HS-27A (cell line): ENCODE data around the gene CDKN1B.

Experiments
- DNase-seq: peaks from one replicate; pipeline ENCODE4 v3.0.0-alpha.2; 2012; ENCODE audit warnings: low read depth, missing footprints

The CDKN1B gene

GRCh38 chr12:12701457-12701856 is 15.7 kb upstream of the CDKN1B start:
- no peak for DNase-seq

- DNase-seq, result no peak
Measured at GRCh38 chr12:12704593-12705230, 12.5 kb upstream of the CDKN1B start.

GRCh38 chr12:12705838-12706520 is 11.2 kb upstream of the CDKN1B start:
- DNase-seq, result no peak

- DNase-seq, result no peak
Measured at GRCh38 chr12:12713932-12714275, 3.3 kb upstream of the CDKN1B start.

GRCh38 chr12:12714276-12715021 is 2.7 kb upstream of the CDKN1B start:
- no peak for DNase-seq

GRCh38 chr12:12715128-12715458 is 2.1 kb upstream of the CDKN1B start:
- DNase-seq, result no peak

- no peak for DNase-seq
Measured at GRCh38 chr12:12715459-12716150, 1.6 kb upstream of the CDKN1B start.

- no peak for DNase-seq
Measured at GRCh38 chr12:12716151-12716792, 896 bp upstream of the CDKN1B start.

- DNase-seq, result no peak
Measured at GRCh38 chr12:12717586-12718380, 615 bp downstream of the CDKN1B start.

- no peak for DNase-seq
Measured at GRCh38 chr12:12718381-12718759, 1.2 kb downstream of the CDKN1B start.

GRCh38 chr12:12718853-12719252 is 1.7 kb downstream of the CDKN1B start:
- DNase-seq, result no peak

GRCh38 chr12:12719496-12719895 is 2.3 kb downstream of the CDKN1B start:
- DNase-seq, result no peak

GRCh38 chr12:12720052-12720451 is 2.9 kb downstream of the CDKN1B start:
- no peak for DNase-seq

GRCh38 chr12:12720672-12721161 is 3.5 kb downstream of the CDKN1B start:
- DNase-seq, result no peak

GRCh38 chr12:12721176-12721751 is 4.1 kb downstream of the CDKN1B start:
- no peak for DNase-seq

- DNase-seq, result no peak
Measured at GRCh38 chr12:12721814-12722434, 4.8 kb downstream of the CDKN1B start.

- no peak for DNase-seq
Measured at GRCh38 chr12:12722435-12723148, 5.4 kb downstream of the CDKN1B start.

- no peak for DNase-seq
Measured at GRCh38 chr12:12723149-12723680, 6.0 kb downstream of the CDKN1B start.

- no peak for DNase-seq
Measured at GRCh38 chr12:12723681-12724420, 6.7 kb downstream of the CDKN1B start.
